K562 (cell line): ENCODE data around the gene ENDOU.

Experiments used
- EZH2 ChIP-seq: IDR thresholded peaks from 2 replicates; pipeline ENCODE4 v1.6.1; 2012; ENCODE audit warnings: low read depth, mild to moderate bottlenecking, inconsistent platforms, low read length, borderline replicate concordance
- GTF2F1 ChIP-seq: IDR thresholded peaks from 2 replicates; pipeline ENCODE4 v1.6.1; 2011; ENCODE audit warnings: low read depth, low read length, improper control_type of control experiment
- KLF1 ChIP-seq: fragments of 450-650 bp; IDR thresholded peaks from 2 replicates; pipeline ENCODE4 v1.6.1; 2016; ENCODE audit warnings: missing genetic modification characterization, missing compliant biosample characterization
- MAX ChIP-seq: sonication (generic); formaldehyde crosslinking; IDR thresholded peaks from 2 replicates; pipeline ENCODE4 v1.9.0; 2022; ENCODE audit warnings: mild to moderate bottlenecking, missing genetic modification reagents
- MXD1 ChIP-seq: fragments of 250-450 bp; sonication (Bioruptor Pico); IDR thresholded peaks from 2 replicates; pipeline ENCODE4 v1.8.0; 2021; ENCODE audit warnings: borderline replicate concordance, mild to moderate bottlenecking, moderate library complexity; ENCODE audit not compliant: poor library complexity, severe bottlenecking
- SIN3A ChIP-seq, 2 experiments: fragments of 150-350 bp in 1 of 2; IDR thresholded peaks; 2 replicates each; pipeline ENCODE4 v1.6.1; 2011 to 2016; ENCODE audit warnings: borderline replicate concordance in 2 of 2, low read depth in 2 of 2, low read length in 2 of 2, mild to moderate bottlenecking in 2 of 2, moderate library complexity in 2 of 2; ENCODE audit not compliant: control insufficient read depth in 1 of 2
- TAF1 ChIP-seq: IDR thresholded peaks from 2 replicates; pipeline ENCODE4 v1.6.1; 2011; ENCODE audit warnings: mild to moderate bottlenecking, low read length, moderate library complexity; ENCODE audit not compliant: insufficient read depth, control insufficient read depth, severe bottlenecking; ENCODE audit errors: extremely low read depth
- ZNF133 ChIP-seq: fragments of 250-450 bp; sonication (Bioruptor Pico); IDR thresholded peaks from 2 replicates; pipeline ENCODE4 v1.4.0; 2020; ENCODE audit warnings: mild to moderate bottlenecking
- ZSCAN32 ChIP-seq: fragments of 450-650 bp; formaldehyde crosslinking; IDR thresholded peaks from 2 replicates; pipeline ENCODE4 v1.4.0; 2020; ENCODE audit warnings: mild to moderate bottlenecking, moderate library complexity
- TF ChIP-seq, protein P1 (sequence below), 3 experiments: IDR thresholded peaks in 2 of 3; conservative IDR thresholded peaks in 1 of 3; 2 replicates each; pipeline ENCODE4 v1.5.1; 2011 to 2012; ENCODE audit warnings: low read length in 3 of 3, mild to moderate bottlenecking in 3 of 3, control low read depth in 2 of 3, improper control_type of control experiment in 1 of 3, inconsistent platforms in 1 of 3, low read depth in 1 of 3, mixed read lengths in 1 of 3, moderate library complexity in 1 of 3; ENCODE audit not compliant: insufficient read depth in 2 of 3
- TF ChIP-seq, protein P2 (sequence below), 2 experiments: fragments of 450-650 bp in 1 of 2; sonication (generic) in 1 of 2; formaldehyde crosslinking; conservative IDR thresholded peaks; 2 replicates each; pipeline versions ENCODE4 v1.4.0 to v1.8.1; 2020 to 2022; ENCODE audit warnings: mild to moderate bottlenecking in 1 of 2, missing genetic modification reagents in 1 of 2

DNA sequence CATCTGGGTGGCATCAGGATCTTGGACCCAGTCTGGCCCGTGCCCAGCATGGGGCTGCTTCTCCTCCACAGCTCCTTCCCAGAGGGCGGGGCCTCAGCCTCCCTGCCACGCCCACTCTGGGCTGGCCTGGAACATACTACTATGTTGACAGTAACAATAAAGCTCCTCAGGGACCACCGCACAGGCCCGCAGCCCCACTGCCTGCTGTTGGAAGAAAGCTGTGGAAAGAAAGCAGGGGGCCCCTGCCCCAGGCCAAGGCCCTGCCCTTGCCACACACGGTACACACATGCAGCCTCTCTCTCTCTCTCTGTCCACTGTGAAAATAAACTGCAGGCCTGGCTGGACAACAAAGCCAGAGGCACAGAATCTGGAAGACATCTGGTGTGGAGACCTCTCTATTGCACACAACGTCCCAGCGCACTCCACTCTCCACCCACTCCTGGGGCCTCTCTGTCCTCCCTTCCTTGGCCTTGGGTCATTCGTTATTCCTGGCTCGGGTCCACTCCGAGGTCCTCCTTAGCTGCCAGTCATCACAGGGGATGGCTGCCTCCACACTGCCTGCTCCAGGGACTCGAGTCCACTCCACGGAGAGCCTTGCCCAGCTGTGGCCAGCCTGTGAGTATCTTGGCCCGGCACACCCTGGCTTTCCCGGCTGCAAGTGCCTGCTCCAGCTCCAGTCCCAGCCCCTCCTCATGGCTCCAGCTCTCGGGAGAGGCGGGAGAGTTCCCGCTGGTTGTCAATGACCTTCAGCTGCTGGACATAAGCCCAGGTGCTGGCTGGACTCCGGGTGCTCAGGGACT lies 11.8 kb upstream of the ENDOU start:
- TF ChIP-seq KLF1 (tag) (no peak), ZNF133 (CRISPR knock-in tag) (no peak), TAF1 (no peak), SIN3A (IDR thresholded peaks at IDR 0.05; ENCODE audit: borderline replicate concordance in 2 of 2, control insufficient read depth in 1 of 2, low read depth in 2 of 2, low read length in 2 of 2) (no peak), ZSCAN32 (CRISPR knock-in tag) (no peak), EZH2 (no peak), GTF2F1 (no peak), MXD1 (CRISPR knock-in tag) (no peak), MAX (CRISPR knock-in tag) (no peak)
- TF ChIP-seq, protein P1, sequence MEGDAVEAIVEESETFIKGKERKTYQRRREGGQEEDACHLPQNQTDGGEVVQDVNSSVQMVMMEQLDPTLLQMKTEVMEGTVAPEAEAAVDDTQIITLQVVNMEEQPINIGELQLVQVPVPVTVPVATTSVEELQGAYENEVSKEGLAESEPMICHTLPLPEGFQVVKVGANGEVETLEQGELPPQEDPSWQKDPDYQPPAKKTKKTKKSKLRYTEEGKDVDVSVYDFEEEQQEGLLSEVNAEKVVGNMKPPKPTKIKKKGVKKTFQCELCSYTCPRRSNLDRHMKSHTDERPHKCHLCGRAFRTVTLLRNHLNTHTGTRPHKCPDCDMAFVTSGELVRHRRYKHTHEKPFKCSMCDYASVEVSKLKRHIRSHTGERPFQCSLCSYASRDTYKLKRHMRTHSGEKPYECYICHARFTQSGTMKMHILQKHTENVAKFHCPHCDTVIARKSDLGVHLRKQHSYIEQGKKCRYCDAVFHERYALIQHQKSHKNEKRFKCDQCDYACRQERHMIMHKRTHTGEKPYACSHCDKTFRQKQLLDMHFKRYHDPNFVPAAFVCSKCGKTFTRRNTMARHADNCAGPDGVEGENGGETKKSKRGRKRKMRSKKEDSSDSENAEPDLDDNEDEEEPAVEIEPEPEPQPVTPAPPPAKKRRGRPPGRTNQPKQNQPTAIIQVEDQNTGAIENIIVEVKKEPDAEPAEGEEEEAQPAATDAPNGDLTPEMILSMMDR (IDR thresholded peaks at IDR 0.05 in 2 of 3, conservative IDR thresholded peaks at IDR 0.05 in 1 of 3; ENCODE audit: insufficient read depth in 2 of 3, low read depth in 1 of 3, low read length in 3 of 3): no peak
- TF ChIP-seq, protein P2, sequence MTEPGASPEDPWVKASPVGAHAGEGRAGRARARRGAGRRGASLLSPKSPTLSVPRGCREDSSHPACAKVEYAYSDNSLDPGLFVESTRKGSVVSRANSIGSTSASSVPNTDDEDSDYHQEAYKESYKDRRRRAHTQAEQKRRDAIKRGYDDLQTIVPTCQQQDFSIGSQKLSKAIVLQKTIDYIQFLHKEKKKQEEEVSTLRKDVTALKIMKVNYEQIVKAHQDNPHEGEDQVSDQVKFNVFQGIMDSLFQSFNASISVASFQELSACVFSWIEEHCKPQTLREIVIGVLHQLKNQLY (CRISPR knock-in tag; conservative IDR thresholded peaks at IDR 0.05): no peak
